ENCODE data around the gene JARID2. TPM values are rescaled to one million over a fixed set of nuclear protein-coding genes. Genes with fewer than 3 reads are reported as not detected.

Gene JARID2
- total RNA-seq, 1 experiment from 2014 or later: 23.6 TPM

DNA sequence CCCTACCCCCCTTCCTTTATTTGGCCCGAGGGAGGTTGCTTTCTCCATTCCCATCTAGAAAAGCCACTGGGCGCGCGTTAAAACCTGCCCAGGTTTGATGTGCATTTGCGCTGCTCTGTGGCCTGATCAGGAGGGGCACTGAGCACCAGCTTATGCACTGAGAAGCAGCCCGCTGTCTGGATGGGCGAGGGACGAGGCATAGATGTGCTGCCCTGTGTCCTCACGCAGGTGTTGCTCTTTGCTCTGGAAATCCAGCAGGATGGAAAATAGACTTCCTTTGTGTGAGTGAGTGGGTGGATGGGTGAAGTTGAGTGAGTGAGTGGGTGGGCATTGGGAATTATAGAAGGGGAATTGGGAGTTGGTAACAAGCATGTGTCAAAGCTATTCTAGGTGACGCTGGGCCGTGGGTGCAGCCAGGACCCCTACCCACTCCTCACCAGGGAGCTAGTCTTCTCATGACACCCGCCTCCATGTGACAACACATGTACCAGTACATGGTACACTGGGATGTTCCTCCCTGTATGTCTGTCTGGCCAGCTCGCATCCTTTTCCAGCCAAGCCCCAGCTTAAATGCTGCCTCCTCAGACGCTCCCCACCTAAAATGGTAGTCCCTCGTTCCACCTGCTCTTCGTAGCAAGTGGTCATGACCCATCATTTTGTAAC, 254.3 kb downstream of the JARID2 start:
- peaks cover 0 to 3% of the 10 kb centered on the region in 2 experiments; a peak in 1 of 4 replicates for H3K36me3 ChIP-seq (ENCODE audit: control insufficient read depth in 1 of 2, insufficient read depth in 2 of 2, low read length in 2 of 2)
- no peaks in the 10 kb centered on the region for H3K79me2 ChIP-seq (ENCODE audit: insufficient read depth, low read length)
- no peaks in the 10 kb centered on the region for H3K9me2 ChIP-seq (ENCODE audit: insufficient read depth)
- no peak overlapping the region for H3K9ac ChIP-seq (ENCODE audit: low read length)
- TF ChIP-seq, protein P1, sequence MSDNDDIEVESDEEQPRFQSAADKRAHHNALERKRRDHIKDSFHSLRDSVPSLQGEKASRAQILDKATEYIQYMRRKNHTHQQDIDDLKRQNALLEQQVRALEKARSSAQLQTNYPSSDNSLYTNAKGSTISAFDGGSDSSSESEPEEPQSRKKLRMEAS (IDR thresholded peaks at IDR 0.05): no peak
- TF ChIP-seq SP1 (IDR thresholded peaks at IDR 0.05; ENCODE audit: low read depth) (no peak), ZBTB33 (IDR thresholded peaks at IDR 0.05; ENCODE audit: extremely low read depth, insufficient replicate concordance, low read length) (no peak), ZFX (IDR thresholded peaks at IDR 0.05) (no peak), POLR2A (IDR thresholded peaks at IDR 0.05; ENCODE audit: borderline replicate concordance, extremely low read depth, insufficient read depth, insufficient read length) (no peak), RAD21 (IDR thresholded peaks at IDR 0.05; ENCODE audit: low read depth) (no peak), SRF (IDR thresholded peaks at IDR 0.05; ENCODE audit: low read depth) (no peak), CBX3 (IDR thresholded peaks at IDR 0.05; ENCODE audit: low read depth) (no peak), YY1 (IDR thresholded peaks at IDR 0.05; ENCODE audit: extremely low read depth, insufficient replicate concordance, low read depth, low read length) (no peak), JUND (IDR thresholded peaks at IDR 0.05) (no peak), SIN3A (IDR thresholded peaks at IDR 0.05; ENCODE audit: low read depth) (no peak), FOSL1 (IDR thresholded peaks at IDR 0.05; ENCODE audit: low read depth) (no peak), ATF3 (IDR thresholded peaks at IDR 0.05) (no peak), EGR1 (IDR thresholded peaks at IDR 0.05; ENCODE audit: low read depth) (no peak), POLR2AphosphoS5 (IDR thresholded peaks at IDR 0.05; ENCODE audit: low read depth, low read length) (no peak), CEBPB (IDR thresholded peaks at IDR 0.05; ENCODE audit: low read depth) (no peak)
- TF ChIP-seq, protein P2, sequence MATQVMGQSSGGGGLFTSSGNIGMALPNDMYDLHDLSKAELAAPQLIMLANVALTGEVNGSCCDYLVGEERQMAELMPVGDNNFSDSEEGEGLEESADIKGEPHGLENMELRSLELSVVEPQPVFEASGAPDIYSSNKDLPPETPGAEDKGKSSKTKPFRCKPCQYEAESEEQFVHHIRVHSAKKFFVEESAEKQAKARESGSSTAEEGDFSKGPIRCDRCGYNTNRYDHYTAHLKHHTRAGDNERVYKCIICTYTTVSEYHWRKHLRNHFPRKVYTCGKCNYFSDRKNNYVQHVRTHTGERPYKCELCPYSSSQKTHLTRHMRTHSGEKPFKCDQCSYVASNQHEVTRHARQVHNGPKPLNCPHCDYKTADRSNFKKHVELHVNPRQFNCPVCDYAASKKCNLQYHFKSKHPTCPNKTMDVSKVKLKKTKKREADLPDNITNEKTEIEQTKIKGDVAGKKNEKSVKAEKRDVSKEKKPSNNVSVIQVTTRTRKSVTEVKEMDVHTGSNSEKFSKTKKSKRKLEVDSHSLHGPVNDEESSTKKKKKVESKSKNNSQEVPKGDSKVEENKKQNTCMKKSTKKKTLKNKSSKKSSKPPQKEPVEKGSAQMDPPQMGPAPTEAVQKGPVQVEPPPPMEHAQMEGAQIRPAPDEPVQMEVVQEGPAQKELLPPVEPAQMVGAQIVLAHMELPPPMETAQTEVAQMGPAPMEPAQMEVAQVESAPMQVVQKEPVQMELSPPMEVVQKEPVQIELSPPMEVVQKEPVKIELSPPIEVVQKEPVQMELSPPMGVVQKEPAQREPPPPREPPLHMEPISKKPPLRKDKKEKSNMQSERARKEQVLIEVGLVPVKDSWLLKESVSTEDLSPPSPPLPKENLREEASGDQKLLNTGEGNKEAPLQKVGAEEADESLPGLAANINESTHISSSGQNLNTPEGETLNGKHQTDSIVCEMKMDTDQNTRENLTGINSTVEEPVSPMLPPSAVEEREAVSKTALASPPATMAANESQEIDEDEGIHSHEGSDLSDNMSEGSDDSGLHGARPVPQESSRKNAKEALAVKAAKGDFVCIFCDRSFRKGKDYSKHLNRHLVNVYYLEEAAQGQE (IDR thresholded peaks at IDR 0.05; ENCODE audit: low read depth): no peak
- ChIA-PET RAD21 (ENCODE audit: low non-redundant PET in 1 of 2, low total read pairs in 2 of 2, uncharacterized antibody in 2 of 2, unreplicated experiment in 2 of 2) (no interaction called here), CTCF (no interaction called here), POLR2A (no interaction called here)
- no peaks in the 10 kb centered on the region for H3K9me3 ChIP-seq (ENCODE audit: control insufficient read depth in 1 of 2, insufficient read depth in 1 of 2, low read depth in 1 of 2, low read length in 2 of 2)
- no peak for DNase-seq (ENCODE audit: low read depth, low spot score)
- intact Hi-C loops (cut with micrococcal nuclease): no loop called here
- peaks cover 4 to 5% of the 10 kb centered on the region in 2 experiments; a peak in 1 of 4 replicates for H3K4me1 ChIP-seq (ENCODE audit: control insufficient read depth in 1 of 2, insufficient read depth in 2 of 2, low read length in 2 of 2)
- H3K27me3 ChIP-seq (ENCODE audit: insufficient read depth, low read length): no peaks in the 10 kb centered on the region
- H3K27ac ChIP-seq (ENCODE audit: low read depth, low read length): no peak overlapping the region
- H3K4me3 ChIP-seq (replicated peaks in 1 of 2; ENCODE audit: low read depth in 1 of 2, low read length in 2 of 2): no peak overlapping the region
- no TSS peak for BruUV-seq (replicated peaks)
- no peak overlapping the region for H3K4me2 ChIP-seq (ENCODE audit: low read length)
- H2AFZ ChIP-seq (ENCODE audit: low read depth, low read length, poor library complexity, severe bottlenecking): no peak overlapping the region
- no peaks in the 10 kb centered on the region for H4K20me1 ChIP-seq (ENCODE audit: insufficient read depth)
- ATAC-seq: no peak
